HG03571 (cell line): ENCODE data around the gene HSF5.

Experiments
- ATAC-seq: cut with Tn5 transposase; IDR thresholded peaks from one replicate; pipeline ENCODE4 v1.9.1; 2021; ENCODE audit not compliant: unreplicated experiment

HSF5 gene

DNA sequence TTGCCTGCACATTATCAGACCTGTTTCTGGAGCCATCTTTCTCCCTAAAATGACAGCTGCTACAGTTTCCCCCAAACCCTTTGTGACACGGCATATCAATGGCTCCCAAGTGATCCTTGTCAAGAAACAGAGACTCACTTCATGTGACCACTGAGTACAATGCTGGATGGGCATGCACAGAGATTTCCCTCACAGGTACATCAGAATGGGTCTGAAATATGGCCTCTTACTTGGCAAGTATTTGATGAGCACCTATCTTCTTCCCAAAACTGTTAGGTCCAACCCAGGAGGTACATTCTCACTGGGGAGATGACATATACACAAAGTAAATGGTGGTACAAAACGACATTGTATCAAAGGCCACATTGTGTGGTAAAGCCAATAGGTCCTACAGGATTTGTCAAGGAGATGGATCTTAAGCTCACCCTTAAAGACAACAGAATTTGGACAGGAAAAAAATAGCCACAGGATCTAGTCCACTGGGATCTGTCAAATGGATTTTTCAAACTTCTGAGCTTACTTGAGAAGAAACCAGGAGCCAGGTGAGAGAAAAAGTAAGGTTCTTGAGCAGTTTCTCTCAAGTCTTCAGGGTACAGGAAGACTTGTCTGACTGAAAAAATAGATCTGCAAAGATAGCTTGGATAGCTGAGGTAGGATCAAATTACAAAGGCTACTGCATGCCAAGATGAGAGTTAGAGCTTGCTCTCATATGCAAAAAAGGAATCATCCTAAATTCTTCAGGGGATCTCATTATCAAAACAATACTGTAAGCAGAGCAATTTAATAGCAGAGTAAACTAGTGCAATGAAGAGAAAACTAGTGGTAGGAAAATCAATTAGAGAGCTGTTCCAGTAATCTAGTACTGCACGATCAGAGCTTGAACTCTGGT is 99.7 kb downstream of the HSF5 start:
- ATAC-seq = no peak

DNA sequence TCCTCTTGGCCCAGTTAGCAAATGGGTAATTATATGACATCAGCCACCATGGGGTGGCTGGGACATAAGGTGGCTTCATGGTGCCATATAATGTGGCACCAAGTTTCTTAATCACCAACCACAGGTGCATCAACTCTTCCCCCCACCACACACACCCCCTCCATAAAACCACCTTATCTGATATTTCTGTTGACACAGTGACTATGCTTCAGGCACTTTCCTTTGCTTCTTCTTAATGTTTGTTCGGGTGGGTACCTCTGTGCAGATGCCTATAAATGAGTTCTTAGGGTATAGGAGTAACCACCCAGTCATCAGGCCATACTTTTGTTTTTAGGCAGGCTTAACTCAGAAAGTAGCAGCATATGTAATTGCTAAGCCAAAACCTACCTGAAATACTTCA is 100.4 kb downstream of the HSF5 start:
- no peak for ATAC-seq

DNA sequence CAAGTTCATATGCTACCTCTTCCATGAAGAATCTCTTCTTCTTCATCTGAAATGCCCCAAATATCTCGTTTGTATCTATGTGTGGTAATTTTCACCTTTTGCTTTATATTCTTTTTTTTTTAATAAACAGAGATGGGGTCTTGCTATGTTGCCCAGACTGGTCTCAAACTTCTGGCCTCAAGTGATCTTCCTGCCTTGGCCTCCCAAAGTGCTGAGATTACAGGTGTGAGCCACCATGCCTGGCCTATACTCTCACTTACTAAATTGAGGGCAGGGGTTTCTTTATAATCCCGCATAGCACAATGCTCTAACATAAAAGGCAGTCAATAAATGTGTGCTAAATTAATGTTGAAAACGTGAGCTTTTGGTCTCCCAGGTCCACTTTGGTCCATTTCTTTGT is 101.5 kb downstream of the HSF5 start:
- no peak for ATAC-seq

DNA sequence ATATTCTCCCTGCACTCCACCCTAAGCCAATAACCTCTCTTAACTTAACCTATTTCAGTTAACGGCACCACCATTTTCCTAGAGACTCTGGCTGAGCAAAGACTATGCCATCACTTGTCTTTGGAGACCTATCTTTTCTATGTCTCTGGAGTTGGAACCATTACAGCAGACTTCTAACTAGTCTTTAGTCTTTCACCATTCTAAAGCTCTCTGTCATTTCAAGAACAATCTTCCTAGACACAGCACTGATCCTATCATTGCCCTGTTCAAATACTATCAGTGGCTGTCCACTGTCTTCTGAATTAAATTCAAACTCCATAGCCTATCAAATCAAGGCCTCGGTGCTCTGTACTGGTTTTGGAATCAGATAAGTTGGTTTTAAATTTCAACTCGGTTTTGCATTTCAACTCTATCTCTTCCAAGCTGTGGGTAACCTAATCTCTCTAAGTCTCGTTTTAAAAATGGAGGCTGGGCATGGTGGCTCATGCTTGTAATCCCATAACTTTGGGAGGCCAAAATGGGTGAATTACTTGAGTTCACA is 102.8 kb downstream of the HSF5 start:
- ATAC-seq = no peak

DNA sequence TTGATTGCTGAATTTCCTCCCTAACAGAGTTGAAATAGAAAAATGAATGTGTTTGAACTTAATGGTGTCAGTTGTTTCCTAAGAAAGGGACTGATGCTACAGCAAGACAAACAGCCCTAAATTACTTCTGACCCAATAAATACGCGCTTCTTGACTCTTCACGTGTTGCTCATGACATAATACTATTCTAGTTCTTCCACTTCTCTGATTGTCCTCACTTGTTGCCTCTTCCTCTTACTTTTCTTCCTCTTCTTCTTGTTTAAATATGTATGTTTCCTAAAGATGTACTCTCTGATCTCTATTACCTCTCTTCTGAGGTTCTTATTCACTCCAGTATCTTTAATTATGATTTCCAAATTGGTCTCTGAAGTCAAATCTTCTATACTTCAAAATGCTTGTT is 103.3 kb downstream of the HSF5 start:
- ATAC-seq = no peak

DNA sequence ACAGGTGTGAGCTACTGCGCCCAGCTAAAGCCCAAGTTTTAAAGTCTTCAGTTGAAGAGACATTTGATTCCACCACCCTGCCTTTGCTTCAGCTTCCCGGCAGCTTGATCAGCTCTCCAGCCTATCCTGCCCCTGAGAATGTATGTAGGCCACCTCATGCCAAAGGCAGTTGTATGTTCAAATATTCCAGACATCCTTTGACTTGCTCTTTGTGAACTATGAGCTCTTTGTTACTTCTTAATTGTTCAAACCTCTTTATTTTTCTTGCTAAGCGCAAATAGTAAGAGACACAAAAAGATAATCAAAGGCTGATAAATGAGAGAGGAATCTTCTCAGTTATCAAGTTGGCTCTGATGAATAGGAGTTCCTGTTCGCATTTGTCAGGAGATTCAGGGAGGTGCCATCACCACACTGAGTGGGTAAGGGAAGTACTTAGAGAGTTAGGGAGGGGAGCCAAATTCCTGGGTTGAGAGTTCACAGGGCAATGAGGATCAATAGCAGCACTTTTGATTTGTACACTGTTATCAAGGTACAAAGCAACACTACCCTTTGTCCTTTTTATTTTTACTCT is 104.2 kb downstream of the HSF5 start:
- no peak for ATAC-seq

DNA sequence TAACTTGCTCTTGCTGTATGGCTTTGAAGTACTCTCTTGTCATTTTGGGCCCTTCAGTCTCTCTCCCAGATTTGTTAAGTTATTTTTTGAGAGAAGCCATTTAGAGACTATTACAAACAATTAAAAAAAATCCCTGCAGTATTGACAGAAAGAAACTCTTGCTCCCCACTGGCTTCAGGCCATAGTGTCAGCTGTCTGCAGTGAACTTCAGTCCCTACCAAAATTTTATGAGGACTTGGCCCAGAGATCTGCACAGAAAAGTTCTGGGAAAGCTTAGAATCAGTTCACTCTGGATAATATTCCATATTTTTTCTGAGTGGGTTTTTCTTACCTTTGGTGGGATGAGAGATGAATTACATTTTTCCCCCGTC is 105.4 kb downstream of the HSF5 start:
- ATAC-seq = no peak

DNA sequence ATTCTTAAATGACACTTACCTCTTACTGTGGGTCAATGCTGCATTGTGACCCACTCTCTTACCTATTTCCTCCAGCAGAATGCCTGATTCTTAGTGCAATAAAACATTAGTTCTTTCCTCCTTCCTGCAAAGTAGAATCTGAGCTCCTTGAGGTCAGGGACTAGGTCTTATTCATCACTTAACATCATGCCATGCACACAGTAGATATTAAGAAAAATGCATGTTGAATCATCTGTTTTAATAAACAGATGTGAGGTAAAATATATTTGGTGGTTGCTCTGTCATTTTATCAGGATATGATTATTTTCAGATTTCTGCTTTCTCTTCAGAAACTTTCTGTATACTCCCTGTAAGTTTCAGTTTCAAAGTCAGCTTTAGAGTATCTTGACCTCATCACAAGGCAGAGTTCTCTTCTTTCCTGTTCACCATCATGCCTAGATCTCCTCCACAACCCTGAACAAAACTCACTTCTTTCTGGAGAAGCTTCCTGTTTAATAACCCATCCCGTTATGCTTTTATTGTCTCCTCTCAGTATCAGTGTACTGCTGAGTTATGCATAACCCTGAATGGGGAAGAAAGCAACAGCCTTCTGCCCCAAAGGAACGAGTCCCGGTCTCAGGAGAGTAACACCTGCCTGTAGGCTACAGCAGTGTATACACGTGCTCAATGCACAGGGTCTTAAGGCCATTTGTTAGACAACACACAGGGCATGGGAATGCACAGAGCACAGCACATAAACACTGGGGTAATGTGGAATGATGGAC is 105.9 kb downstream of the HSF5 start:
- no peak for ATAC-seq

DNA sequence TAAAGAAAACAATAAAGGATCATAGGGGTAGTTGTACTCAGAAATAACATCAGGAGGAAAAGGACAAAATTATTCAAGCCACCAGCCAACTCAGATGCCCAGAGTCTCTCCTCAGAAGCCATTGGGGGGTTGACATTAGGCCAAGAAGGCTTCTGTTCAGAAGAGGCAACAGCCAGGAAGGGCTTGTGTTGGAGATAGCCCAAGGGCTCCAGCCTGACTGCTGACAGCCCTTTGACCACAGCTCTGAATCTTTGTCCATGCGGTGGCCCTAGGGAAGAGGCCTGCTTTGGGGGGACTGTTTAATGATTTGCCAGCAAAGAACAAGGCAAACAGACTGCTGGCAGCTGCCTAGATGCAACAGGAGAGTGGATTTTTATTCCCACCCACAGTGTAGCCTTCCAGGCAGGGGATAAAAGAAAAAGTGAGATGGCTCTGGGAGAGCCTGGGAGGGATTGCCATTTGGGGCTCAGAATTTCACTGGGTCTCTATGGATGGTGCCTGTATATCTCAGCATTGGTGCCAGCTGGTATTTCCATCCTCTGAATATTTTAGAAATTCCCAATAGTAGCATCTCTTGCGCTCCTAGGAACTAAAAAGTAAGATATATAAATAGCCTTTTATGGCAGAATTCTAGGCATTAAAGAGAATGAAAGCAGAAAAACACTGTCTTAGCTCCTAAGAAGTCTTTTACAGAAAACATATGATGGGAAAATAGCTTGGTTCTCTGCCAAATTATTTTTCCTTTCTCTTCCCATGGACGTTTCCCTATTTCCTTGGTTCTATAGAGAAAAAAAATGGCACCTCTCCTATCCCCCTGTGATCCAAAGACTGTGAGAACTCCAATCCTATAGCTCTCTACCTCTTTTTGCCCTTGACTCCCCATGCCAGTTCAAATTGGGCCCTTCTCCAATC is 106.8 kb downstream of the HSF5 start:
- no peak for ATAC-seq

DNA sequence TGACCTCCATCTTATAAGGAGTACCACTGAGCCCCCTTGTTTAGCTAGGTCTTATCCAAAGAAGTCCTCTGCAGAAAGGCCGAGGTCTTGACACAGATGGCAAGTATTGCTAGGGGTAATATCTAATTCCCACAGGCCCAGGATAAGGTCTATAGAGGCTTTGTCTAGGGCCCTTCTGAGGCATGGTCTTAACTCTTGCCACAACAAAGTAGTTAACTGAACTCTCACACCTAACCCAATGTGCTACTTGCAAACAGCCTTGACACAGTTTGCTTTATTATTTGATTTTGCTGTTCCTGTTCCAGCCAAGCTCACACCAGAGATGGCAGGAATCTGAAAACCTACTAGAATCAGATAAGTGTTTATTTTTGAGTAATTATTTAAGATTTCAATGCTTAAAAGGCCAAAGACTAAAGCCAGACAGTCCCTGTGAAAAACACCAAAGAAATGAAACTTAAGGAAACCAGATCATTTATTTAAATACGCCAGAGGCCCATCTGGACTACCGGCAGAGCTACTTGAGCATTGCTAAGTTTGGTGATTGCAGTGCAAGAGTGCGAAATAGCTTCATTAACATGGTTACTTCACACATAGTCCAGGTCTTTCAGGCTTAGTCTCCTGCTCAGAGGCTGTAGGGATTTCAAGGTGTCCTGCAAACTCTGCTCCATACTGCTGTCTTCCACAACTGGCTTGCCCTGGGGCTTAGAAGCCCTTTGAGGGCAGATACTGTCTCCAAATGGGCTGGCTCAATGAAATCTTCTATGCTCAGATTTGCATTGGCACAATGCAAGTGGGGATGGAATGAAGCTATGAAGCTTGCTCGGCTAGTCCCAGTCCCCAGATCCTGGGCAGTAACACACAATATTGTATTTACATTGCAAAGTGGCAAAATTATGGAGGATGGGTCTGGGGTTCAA is 107.7 kb downstream of the HSF5 start:
- no peak for ATAC-seq

DNA sequence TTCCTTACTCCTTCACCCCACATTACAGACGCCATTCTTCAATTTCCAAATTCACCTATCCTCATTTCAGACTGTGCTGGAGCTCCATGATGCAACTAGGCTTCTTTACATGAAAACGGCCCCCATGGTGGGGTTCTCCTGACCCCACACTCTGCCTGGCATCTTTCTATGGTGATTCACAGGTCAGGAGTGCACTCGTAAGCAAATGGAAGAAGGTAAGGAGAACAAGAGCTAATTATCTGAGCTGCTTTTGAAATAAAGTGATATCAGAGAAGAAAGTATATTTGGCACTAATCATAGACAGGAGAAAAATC is 108.7 kb downstream of the HSF5 start:
- ATAC-seq = no peak

DNA sequence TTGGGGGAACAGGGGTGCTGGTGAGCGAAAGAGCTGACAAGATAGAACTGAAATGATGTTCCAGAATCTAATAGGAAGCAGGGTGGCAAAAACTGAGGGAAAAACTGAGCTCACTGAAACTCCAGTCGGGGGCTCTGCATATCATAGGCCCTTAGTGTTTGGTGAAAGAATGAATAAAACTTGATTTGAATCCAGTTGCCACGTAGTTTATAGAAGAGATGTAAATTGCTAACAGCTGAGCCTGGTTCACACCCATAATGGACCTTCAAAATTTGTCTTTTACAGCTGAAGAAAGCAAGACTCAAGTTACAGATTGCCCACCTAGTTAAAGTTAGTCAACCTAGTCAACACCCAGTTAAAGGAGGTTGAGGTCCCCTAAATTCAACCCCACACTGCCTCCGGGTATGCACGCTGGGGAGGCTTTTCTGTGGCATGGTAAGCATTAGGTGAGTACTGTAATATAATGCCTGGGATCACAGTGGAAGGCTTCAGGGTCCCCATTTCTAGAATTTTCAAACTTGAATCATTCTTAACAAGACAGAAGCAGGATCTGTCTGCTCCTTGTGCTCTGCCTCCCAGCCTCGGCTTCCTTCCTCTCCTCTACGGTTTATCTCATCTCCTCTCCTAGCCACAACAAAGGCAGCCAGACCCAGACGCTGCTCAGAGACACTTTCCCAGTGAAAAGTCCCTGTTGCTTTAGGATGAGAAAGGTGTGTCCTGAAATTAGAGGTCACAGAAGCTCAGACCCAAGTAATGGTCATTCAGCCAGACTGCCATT is 109.3 kb downstream of the HSF5 start:
- no peak for ATAC-seq

DNA sequence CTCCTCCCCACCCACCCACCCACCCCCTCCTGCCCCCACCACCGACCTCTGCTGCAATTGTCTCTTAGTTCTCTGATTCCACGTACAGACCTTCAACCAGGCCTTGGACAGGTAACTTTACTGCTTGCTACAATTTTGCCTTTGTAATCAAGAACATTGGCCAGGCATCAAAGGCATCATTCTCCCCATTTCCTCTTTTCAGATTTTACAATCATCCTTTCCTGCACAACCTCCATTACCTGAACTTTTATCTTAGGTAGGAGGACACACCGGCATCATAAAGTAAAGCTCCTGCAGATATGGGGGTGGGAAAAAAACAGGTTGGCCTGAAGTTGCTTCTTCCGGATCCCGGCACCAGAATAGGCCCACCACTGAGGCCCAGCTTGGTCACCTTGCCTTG is 110.5 kb downstream of the HSF5 start:
- ATAC-seq = no peak

DNA sequence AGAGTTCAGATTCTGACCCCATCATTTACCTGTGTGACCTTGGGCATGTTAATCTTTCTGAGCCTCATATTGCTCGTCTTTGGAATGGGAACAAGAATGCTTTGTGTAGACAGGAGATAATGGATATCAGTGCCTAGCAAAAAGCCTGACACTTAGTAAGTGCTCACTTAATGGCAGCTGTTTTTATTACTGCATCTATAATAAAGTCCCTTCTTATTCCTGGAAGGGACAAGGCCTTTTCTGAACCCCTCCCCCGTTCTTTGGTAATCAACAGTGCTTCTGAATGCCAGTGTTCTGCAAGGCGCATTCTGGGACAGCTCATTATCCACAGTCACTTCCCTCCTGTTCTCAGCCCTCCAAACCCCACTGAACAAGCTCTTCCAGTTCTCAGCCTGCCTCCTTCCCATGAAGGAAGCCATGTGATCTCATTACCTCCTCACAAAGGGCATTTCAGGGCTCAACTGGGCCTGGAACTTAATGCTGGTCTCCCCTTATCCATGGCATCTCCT is 111.1 kb downstream of the HSF5 start:
- no peak for ATAC-seq

DNA sequence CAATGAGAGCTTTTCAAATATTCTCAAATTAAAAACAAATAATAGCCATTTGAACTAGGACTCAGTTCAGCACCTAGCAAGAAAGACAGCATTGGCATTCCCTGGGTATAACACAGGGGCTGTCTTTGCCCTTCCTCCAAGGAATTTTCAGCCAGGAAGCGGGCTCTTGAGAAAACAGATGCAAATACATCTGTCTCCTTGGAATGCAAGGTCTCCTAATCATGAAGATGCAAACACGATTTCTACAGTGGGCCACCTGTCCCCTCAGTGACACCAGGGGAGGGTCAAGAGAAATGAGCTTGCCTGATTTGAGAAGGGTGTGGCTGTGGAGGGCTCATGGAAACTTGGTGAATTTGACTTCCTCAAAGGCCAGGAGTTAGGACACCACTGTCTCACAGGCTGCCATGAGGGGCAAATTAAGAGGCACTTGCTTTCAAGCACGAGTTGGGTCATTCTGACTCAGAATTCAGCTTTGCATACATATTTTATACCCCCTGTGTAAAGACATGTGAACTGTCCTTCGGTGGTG is 111.7 kb downstream of the HSF5 start:
- no peak for ATAC-seq

DNA sequence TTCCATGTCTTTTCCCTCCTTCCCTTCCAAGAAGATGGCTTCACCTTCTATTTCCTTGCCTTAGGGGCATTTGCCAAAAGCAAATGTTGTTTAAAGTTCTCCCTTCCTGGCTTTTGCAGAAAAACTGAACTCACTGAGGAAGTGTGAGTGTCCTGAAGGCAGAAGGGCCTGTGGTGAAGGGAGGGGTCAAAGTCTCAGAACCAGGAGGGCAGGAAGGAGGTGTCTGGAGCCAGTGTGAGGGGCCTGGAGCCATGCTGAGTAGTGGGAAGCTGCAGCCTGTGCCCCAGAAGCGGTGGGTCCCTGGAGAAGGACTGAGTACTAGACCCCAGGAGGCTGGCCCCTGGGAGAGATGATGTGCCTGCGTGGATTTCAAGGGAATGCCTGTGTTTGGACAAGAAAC is 112.4 kb downstream of the HSF5 start:
- ATAC-seq = no peak

DNA sequence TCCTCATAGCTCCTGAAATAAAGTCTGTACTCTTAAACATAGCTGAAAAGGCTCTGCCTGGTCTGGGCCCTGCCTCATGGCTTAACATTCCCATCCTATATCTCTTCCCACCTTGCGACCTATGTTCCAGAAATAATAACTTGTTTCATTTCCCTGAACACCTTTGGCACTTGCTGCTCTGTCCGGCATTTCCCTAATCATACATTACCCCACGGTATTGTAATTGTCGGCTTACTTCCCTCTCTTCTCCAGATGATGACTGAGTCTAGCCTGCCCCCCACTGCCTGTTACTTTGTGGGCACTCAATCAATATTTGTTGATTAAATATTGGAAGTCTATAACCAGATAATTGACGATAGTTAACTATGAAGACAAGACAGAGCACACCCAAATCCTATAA is 113.0 kb downstream of the HSF5 start:
- no peak for ATAC-seq

DNA sequence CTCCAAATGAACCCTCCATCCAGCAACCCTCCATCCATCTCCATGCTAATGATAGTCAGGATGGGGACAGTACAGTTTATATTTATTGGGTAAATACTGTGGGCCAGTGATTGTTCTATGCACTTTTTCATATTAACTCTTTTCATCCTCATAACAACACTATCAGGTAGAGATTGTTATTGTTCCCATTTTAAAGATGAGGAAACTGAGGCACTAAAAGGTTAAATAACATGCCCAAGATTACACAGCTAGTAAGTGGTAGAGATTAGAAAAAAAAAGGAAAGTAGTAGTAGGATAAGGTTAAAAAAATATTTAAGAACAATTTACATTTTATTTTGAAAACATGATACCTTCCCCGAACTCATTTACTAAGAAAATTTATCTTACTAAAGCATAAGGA is 114.3 kb downstream of the HSF5 start:
- no peak for ATAC-seq

DNA sequence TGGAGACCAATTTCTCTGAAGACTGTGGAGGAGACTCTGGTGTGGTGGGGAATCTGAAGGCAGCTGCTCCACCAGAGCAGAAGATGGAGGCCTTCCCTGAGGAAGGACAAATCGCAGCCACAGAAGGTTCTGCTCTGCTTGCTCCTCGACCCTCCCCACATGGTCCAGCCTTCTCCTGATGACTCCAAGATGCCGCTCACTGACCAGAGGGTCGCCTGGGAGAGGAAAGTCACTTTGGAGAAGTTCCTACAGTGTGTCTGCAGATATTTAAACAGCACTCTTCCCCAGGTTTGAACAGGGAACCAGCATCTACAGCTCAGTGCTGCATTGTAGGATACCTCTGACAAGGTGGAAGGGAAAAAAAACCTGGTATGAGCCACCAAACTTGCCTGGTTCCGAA is 115.2 kb downstream of the HSF5 start:
- no peak for ATAC-seq
